Renal cortical epithelial cell (primary cell): ENCODE data around the gene BMP8A. TPM values are rescaled to one million over a fixed set of nuclear protein-coding genes. Genes with fewer than 3 reads are reported as not detected.
"Not testable (repeated sequence)": the region's sequence is repeated elsewhere in the genome, so short reads cannot be mapped to it uniquely, and the experiment has no call there.

ENCODE experiments used
- DNase-seq: peaks from one replicate; pipeline ENCODE4 v3.0.0-alpha.2; 2011; ENCODE audit warnings: low read depth
- total RNA-seq: library from RNA; depleted of rRNA; stranded (reverse); fragments of >200 nt; gene quantifications from 2 replicates; pipeline ENCODE4 v1.2.3, GENCODE V29; 2014

The BMP8A gene
- total RNA-seq, 1 donor from 2014 or later: 0.10 TPM

DNA sequence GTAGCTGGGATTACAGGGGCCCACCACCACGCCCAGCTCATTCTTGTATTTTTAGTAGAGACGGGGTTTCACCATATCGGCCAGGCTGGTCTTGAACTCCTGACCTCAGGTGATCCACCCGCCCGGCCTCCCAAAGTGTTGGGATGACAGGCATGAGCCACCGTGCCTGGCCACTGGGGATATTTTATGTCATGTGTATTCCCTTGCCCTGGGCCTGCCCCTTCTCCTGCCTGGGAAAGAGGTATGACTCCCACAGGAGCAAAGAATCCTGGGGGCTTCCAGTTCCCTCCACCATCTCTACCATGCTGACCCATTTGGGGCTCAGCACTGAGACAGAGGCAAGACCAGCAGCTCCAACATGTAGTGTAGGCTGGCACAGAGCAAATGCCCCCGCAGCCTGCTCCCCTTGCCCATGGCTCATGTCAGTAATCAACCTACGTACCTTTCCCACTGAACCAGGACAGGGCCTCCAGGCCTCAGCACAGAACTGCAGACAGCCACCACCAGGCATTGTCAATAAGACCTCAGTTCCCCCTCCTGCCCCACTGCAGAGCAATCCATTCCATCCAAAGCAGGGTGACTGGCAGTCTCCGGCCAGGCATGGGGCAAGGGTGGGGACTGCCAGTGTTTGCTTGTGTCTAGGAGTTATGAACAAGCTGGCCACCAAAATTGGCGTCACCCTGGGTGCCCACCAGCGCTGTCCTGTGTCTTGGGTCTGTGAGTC lies 35.2 kb downstream of the BMP8A start:
- DNase-seq: no peak

DNA sequence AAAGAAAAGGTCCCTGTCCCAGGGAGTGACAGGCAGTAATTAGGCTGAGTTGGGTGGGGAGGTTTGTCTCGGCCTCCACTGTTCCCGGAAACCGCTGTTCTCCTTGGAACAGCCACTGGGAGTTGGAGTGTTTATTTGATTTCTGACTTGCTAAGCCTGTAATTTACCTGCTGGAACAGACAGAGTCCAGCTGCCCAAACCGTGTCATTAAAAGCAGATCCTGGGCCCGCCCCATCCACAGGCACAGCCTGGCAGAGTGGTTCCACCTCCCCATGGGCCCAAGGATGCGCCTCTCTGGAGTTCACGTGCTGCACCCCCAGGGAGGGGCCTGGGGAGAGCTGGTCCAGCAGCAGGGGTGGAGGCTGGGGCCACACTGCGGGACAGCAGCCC lies 35.7 kb downstream of the BMP8A start:
- DNase-seq: not testable (repeated sequence)

DNA sequence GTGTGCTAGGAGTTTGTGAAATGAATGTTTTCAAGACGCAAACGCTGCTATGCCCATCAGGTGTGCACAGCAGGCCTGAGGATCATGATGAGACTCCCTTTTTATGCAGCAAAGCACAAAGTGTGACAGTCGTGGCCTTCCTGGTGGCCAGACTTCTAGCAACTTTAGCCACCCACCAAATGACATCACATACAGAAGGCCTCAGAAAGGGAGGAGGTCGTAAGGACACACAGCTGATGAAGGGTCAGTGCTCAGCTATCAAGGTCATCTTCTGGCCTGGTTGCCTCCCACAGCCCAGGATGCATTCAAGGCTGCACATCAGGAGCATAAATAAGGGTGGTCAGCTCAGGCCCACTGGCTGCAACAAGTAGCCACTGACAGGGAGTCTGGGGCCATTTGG lies 36.6 kb downstream of the BMP8A start:
- no peak for DNase-seq

DNA sequence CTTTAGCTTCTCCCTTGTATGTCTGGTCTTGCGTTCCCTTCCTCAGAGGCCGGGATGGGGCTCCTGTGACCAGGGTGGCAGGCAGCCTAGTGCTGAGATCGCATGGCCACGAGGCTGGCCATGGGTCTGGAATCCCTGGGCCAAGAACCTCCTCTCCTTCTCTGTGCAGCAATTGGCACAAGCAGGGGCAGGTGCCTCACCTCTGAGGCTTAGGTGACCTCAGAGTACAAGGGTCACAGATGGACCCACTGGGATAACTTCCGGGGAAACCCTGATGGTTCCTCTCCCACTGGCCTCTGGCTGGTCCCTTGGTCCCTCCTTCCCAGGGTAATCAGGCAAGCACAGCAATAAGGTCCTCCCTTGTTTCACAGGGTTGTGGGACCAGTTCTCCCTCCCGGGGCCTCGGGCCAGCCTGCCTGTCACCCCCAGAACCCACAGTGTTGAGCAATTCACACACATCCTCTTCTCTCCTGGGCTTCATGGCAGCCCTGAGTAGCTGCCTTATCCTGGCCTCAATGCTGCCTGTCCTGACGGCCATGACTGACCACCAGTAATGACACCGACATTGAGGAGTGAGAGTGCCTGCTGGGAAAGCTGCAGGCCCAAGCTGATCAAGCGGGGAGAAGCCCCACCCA lies 38.6 kb downstream of the BMP8A start:
- DNase-seq: no peak

DNA sequence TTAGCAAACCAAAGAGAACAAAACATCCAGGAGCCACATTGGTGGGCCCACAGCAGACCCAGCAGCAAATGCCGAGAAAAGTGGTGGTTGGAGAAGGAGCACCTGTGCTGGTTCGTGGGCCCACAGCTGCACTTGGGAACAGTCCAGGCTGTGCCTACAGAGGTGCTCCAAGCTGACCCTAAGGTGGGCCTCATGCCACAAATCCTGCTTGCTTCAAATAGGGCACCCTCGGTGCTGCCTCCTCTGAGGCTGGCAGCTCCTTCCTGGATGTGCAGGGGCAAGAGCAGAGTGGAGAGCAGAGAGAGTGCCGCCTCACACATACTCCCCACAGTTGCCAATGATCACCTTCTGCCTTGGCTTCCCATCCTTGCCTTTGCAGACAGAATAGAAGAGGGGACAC lies 40.1 kb downstream of the BMP8A start:
- DNase-seq: no peak

DNA sequence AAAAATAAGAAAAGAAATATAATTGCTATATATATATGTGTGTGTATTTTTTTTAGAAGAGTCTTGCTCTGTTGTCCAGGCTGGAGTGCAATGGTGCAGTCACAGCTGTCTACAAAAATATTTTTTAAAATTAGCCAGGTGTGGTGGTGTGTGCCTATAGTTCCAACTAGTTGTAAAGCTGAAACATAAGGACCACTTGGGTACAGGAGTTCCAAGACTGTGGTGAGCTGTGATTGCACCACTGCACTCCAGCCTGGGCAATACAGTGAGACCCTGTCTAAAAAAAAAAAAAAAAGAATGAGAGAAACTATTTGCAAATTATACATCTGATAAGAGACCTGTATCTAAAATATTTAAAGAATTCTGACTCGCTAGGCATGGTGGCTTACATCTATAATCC lies 42.0 kb downstream of the BMP8A start:
- DNase-seq: no peak

DNA sequence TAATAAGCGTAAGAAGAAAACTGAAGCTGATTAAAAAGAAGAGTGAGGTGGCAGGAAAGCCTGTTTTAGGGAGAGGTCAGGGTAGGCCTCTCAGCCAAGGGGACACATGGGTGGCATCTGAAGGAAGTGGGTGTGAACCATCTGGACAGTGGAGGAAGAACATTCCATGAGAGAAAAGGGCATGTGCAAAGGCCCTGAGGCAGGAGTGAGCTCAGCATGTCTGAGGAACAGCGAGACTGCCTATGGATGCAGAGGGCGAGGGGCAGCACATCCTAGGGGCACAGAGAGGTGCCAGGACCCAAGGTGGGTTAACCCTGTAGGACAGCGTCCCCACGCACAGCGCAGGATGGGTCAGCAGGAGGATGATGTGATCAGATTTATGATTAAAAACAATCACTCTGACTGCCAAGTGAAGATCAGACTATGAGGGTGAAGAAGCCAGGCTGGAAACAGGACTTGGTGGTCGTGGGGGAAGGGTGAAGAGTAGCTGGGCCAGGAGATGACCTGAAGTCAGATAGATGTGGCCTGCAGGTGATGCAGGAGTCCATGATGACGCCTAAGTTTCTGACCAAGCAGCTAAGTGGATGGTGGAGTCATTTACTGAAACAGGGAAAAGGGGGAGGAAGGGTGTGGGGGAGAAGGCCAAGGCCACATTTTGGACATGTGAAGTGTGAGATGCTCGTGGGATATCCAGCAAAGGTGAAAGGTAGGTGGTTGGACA lies 47.3 kb downstream of the BMP8A start:
- DNase-seq: no peak

DNA sequence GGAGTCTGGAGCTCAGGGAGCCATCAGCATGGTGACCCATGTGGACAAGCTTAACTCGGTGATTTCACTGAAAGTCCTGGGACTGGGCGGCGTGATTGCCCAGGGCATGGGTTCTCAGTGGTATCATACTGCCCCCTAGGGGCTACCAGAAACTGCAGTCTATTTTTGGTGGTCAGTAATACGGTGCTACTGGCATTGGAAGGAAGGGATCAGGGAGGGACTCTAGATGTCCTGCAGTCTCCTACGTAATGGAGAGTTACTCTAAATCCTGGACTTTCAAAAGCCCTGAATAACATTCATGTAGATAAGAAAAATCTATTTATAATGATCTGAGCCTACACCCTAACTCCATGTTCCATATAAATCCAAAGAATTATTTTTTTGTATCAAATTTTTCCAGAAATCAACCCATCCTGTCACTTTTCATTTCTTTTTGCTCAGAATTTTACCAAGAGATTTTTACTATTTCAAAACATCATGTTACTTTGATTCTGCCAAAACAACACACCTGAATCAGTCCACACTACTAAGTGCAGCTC lies 47.9 kb downstream of the BMP8A start:
- peak; percentile 60 for DNase-seq

DNA sequence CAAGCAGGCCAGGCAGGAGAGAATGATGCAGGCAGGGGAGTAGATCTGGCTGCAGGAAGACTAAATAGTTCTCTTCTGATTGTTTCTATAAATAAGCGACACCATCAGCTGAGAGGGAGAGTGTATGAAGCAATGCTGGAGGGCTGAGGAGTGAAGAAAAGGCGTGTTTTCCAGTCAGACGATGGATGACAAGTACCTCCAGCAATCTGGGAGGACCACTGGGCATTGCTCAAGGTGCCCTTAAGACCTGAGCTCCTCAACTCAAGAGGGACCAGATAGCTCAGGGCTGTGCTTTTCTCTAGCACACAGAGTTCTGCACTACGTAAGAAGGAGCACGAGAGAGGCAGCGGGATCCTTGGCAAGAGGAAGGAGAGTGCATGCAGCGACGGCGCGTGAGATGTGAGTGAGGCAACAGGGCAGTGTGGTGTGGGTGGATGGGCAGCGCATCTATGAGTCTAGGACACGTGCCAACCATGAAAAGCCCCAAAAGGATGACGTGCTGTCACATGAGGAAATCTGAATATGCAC lies 49.1 kb downstream of the BMP8A start:
- no peak for DNase-seq

DNA sequence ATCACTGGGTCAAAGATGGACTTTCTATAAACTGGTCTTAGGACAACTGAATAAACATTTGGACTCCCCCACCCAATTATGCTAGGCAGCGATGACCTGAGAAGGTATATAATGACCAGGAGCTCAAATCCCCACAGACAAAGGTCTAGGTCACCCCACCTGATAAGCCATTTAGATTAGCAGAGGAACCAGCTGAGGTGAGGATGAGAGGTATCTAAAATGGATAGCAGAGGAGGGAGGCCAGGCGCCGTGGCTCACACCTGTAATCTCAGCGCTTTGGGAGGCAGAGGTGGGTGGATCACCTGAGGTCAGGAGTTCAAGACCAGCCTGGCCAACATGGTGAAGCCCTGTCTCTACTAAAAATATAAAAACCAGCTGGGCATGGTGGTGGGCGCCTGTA lies 51.5 kb downstream of the BMP8A start:
- no peak for DNase-seq

DNA sequence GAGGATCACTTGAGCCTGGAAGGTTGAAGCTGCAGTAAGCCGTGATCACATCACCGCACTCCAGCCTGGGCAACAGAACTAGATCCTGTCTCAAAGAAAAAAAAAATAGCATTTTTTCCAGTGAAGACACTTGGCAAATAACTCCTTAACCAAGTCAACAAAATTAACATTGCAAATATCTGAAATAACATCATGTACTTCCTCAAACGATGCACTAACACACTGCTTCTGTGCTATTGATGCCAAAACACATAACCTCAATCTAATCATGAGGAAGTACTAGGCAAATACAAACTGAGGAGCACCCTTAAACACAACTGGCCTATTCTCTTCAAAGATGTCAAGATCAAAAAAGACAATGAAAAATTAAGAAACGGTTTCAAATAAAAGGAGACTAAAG lies 52.9 kb downstream of the BMP8A start:
- DNase-seq: no peak

DNA sequence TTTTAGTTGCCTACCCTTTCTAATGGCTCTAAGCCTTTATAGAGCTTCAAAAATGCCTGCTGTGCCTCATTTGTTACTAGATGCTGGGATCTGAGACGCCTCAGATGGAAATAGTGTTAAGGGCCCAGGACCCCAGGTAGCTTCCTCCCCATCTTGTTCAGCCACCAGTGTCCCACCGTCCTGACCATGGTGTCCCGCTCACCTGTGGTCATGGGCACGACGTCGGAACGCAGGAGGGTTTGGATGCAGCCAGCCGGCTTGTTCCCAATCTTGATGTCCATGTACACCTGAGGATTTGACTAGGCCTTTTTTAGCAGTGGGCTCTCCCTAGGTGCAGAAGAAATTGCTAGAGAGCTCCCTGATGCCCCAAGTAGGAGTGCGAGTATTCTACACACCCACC lies 54.1 kb downstream of the BMP8A start:
- DNase-seq: no peak

DNA sequence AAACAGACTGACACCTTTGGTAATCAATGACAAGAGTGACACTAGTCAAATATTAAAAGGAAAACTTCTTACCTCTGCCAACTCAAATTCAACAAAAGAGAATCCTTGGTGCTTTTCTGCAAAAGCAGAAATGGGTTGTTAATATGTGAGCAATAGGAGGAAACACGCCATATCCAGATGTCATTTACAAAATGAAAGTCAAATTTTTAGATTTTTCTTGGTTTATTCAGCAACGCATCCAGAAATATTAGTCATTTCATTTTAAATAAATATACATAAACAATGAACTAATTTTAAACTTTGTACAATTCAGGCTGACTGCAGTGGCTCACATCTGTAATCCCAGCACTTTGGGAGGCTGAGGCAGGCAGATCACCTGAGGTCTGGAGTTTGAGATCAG lies 62.8 kb downstream of the BMP8A start:
- DNase-seq: no peak

DNA sequence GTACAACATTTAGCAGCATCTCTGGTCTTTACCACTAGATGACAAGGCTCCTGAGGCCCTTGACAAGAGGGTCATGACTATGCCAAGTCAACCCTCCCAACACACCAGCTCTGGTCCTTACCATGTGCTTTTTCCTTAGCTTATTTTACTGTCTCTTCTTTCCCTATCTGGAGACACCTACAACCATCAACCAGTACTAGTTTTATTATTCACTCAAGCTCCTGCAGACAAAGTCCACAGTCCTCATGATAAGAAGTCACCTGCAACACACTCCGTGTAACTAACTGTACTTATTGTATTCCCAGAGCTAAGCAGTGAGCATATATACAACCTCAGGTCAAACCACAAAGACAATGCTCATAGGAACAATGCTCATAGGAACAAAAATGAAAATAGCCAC lies 69.8 kb downstream of the BMP8A start:
- DNase-seq: no peak

DNA sequence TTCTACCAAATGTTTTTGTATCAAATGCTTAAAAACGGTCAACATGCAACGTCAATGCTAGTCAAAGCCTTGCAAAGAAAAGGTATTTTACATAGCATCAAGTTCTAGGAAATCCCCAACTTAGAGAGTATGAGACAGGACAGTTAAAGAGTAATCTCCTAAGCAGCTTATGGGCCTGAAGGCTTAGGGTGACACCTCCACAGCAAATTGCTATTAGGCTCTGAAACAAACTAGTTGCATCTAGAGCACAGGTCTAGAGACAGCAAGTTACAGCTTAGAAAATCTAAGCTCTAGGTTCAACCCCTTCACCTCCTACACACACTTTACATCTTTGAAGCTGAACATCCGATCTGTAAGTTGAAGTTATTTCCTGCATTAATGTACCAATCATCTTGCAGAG lies 71.5 kb downstream of the BMP8A start:
- no peak for DNase-seq

DNA sequence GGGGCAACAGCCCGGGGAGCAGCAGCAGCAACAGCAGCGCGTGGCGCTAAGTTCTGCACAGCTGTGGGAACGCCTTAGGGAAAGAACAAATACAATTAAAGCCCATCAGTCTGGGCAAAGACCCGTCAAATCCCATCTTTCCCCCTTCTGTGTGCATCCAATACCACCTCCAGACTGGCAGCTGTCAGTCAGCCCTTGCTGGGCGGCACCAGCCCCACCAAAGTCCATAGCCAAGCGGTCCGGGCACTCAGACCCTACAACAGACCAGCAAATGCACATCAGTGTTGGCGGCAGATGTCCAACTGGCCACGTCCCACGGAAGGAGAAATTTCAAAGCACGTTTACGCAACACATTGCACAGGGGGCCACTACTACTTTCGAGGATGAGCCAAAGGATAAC lies 72.2 kb downstream of the BMP8A start:
- no peak for DNase-seq

DNA sequence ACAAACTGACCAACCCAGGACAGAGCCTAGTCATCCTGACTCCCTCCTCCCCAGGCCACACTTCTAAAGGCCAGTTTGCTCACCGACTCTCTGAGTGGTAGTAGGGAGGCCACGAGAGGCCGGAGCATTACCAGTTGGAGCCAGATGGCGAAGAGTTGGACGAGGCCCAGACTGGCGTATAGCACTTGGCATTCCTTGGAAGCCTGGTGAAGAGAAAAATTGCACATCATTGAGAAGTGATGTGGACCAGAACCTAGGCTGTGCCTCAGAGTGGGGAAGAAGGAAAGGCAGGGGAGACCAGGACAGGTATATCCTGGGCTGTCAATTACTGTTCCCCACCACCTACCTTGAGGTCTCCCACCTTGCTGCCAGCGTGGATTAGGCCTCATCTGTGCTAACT lies 72.9 kb downstream of the BMP8A start:
- no peak for DNase-seq

DNA sequence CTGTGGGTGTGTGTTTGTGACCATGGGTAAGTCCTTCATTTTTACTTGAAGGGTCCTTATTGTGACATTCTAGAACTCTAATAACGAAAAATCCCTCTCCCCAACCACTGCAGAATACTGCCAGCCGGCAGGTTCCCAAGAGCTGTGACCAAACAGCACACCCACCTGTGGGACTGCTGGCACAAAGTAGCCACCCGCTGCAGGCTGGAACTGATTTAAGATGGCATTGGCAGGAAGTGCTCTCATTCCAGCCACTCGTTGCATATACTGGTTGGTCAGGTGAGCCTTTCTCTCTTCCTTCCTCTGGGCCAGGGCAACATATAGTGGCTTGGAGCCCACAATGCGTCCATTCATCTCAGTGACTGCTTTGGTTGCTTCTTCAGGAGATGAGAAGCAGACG lies 73.5 kb downstream of the BMP8A start:
- DNase-seq: no peak

DNA sequence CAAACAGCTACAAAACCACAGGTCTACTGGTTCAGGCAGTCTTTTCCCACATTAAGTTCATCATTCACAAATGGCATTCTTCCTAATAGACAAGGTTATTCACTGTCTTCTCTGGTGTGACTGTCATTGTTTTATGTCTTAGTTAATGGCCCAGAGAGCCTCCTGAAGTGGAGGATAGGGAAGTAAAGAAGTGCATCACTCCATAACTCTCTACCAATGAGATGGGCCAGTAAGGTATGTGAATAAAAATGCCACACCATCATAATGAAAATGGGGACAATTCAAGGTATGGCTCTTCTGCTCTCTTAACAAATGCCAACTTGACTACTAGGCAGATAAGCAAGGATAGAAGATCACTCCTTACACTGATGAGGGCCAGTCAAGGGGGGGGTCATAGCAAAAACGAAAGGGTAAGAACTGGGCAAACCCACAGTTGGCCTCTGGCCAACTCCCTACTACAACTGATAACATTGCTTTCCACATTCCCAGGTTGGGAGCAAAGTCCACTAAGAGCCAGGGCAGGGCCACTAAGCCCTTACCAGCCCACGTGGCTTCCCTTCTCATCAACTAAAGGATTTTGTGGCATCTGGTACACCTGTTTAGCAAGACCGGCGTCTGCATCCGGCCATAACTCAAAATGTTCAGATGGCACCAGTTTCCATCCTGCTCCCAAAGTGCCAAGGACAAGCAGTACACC lies 75.2 kb downstream of the BMP8A start:
- no peak for DNase-seq

DNA sequence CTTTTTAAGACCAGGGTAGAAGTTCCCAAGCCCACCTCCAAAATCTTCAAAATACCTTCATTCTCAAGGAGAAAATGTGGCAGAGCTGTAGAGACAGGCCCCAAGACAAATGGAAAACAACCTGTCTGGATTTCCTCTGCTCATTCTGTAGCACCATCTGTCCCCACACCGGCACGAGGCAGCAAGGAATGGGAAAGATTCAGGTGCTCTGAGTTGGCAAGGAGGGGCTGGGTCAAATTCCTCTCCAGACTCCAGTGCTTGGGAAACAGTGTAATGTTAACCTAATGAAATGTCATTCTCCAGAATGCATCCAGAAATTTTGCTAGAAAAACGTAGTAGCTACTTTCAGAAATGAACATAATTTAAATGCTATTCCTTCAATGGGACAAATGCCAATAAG lies 75.9 kb downstream of the BMP8A start:
- no peak for DNase-seq

DNA sequence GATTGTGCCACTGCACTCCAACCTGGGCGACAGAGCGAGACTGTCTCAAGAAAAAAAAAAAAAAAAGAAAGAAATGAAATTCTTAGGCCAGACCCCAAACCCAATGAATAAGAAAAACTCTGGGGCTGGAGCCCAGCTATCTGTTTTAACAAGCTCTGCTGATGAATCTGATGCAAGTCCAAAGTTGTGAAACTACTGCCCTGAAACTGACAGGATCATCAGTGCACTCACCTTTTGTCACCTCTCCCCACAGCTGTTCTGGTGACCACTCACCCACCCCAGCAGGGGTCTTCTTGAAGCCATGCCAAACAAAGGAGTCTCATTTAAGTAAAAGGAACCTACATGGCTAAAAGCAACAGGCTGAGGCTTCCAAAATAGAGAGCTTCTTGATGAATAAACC lies 76.8 kb downstream of the BMP8A start:
- DNase-seq: no peak

DNA sequence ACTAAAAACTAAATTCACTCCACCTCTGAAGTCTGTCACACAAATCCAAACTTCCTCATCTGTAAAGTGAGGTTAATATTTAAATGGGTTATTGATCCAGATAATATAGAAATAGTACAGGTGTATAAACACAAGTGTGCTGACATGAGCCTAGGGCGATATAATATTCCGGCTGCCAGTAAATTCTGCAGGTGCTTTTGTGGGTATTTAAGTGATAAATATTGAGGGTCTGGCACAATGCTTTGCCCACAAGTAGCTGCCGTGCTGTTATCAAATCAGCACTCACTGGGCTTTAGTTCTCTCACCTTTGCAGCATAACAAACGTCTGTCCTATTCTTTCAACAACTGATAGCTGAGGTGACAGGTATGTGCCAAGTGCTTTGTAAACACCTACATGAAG lies 77.6 kb downstream of the BMP8A start:
- no peak for DNase-seq
